Measurements from ENCODE around the gene SLC7A6. TPM values are rescaled to one million over a fixed set of nuclear protein-coding genes. Genes with fewer than 3 reads are reported as not detected.
A peak's percentile ranks its signal among the peaks of the same experiment; 100 is the strongest.

SLC7A6 gene
- polyA plus RNA-seq, 3 donors, result 4.3 to 47.7 (median 5.5) TPM

DNA sequence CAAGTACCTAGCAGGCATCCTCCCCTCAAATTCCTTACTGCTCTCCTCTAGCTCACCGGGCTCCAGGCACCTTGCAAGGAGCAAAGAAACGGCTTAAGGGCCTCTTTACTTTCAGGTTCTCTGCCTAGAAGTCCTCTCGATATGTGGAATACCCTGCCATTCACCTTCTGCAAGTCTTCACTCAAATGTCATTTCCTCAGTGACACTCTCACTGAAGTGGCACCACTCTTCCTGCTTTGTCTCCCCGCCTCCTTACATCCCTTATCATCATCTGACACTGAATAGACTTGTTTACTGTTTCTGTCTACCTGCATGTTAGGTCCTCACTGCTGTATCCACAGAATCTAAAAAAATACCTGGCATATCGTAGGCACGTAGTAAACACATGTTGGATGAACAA lies 45.5 kb downstream of the SLC7A6 start:
- Histone ChIP-seq H3K27me3 (ENCODE audit: control insufficient read depth in 2 of 2, insufficient read depth in 2 of 2, low read length in 2 of 2) (no peaks in the 10 kb centered on the region), H3K4me2 (replicated peaks; ENCODE audit: extremely low read depth, low read length, poor library complexity, severe bottlenecking) (peak overlapping the region; percentile 87), H3K9me3 (replicated peaks in 1 of 2; ENCODE audit: control insufficient read depth in 1 of 2, insufficient read depth in 1 of 2, low read length in 2 of 2) (no peaks in the 10 kb centered on the region), H3K79me2 (ENCODE audit: insufficient read depth, low read length) (peaks cover 83% of the 10 kb centered on the region), H4K20me1 (ENCODE audit: insufficient read depth, low read length) (peaks cover 46% of the 10 kb centered on the region), H3K4me1 (ENCODE audit: control insufficient read depth in 1 of 2, insufficient read depth in 2 of 2, low read length in 2 of 2) (peaks cover 23 to 26% of the 10 kb centered on the region in 2 donors), H2AFZ (ENCODE audit: insufficient read depth, low read depth, low read length, poor library complexity, severe bottlenecking) (peak overlapping the region; percentile 94), H3K9ac (ENCODE audit: insufficient read depth, low read length, poor library complexity, severe bottlenecking) (peak overlapping the region; percentile 85), H3K27ac (ENCODE audit: low read depth in 1 of 2, low read length in 2 of 2) (peak overlapping the region; percentile 93 to 94), H3K4me3 (replicated peaks in 1 of 3; ENCODE audit: low read depth in 2 of 3, low read length in 3 of 3) (peak overlapping the region; percentile 88 to 97 (median 95)), H3K36me3 (replicated peaks in 1 of 2; ENCODE audit: control insufficient read depth in 1 of 2, insufficient read depth in 2 of 2, low read length in 2 of 2) (peaks cover 31 to 52% of the 10 kb centered on the region in 2 donors)
- no peaks in the 10 kb centered on the region for H3K27me3 Mint-ChIP-seq (ENCODE audit: low read depth in 3 of 3)
- H3K36me3 Mint-ChIP-seq, result peaks cover 31 to 54% of the 10 kb centered on the region in 2 donors
- peak overlapping the region; percentile 91 to 96 (median 95) for H3K27ac Mint-ChIP-seq
- TF ChIP-seq, protein P1, sequence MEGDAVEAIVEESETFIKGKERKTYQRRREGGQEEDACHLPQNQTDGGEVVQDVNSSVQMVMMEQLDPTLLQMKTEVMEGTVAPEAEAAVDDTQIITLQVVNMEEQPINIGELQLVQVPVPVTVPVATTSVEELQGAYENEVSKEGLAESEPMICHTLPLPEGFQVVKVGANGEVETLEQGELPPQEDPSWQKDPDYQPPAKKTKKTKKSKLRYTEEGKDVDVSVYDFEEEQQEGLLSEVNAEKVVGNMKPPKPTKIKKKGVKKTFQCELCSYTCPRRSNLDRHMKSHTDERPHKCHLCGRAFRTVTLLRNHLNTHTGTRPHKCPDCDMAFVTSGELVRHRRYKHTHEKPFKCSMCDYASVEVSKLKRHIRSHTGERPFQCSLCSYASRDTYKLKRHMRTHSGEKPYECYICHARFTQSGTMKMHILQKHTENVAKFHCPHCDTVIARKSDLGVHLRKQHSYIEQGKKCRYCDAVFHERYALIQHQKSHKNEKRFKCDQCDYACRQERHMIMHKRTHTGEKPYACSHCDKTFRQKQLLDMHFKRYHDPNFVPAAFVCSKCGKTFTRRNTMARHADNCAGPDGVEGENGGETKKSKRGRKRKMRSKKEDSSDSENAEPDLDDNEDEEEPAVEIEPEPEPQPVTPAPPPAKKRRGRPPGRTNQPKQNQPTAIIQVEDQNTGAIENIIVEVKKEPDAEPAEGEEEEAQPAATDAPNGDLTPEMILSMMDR (IDR thresholded peaks at IDR 0.05), result no peak
- H3K4me1 Mint-ChIP-seq, result peaks cover 19% of the 10 kb centered on the region
- WGBS (ENCODE audit: insufficient coverage), result 41% methylated on average over 6 of the region's 6 CpGs
- intact Hi-C loops (cut with micrococcal nuclease), result loop anchor here (5.0 kb wide), 2 partner anchors 47 to 62 kb away; partner anchors contain the start of genes PLA2G15 (in 2 of the 2) and SLC7A6 (in 2 of the 2)
- peak overlapping the region; percentile 92 to 95 for H3K4me3 Mint-ChIP-seq
- no peak for DNase-seq
- H3K9me3 Mint-ChIP-seq, result no peaks in the 10 kb centered on the region

- Mint-ChIP-seq H3K4me3 (peak overlapping the region; percentile 92 to 95), H3K36me3 (peaks cover 28 to 48% of the 10 kb centered on the region in 2 donors), H3K9me3 (no peaks in the 10 kb centered on the region), H3K27ac (peak overlapping the region; percentile 91 to 96 (median 95)), H3K4me1 (peaks cover 19% of the 10 kb centered on the region), H3K27me3 (ENCODE audit: low read depth in 3 of 3) (no peaks in the 10 kb centered on the region)
- Histone ChIP-seq H3K4me3 (replicated peaks in 1 of 3; ENCODE audit: low read depth in 2 of 3, low read length in 3 of 3) (peak overlapping the region; percentile 88 to 97 (median 95)), H4K20me1 (ENCODE audit: insufficient read depth, low read length) (peaks cover 40% of the 10 kb centered on the region), H3K27ac (ENCODE audit: low read depth in 1 of 2, low read length in 2 of 2) (peak overlapping the region; percentile 93 to 94), H3K36me3 (replicated peaks in 1 of 2; ENCODE audit: control insufficient read depth in 1 of 2, insufficient read depth in 2 of 2, low read length in 2 of 2) (peaks cover 24 to 50% of the 10 kb centered on the region in 2 donors), H3K9ac (ENCODE audit: insufficient read depth, low read length, poor library complexity, severe bottlenecking) (peak overlapping the region; percentile 85), H3K27me3 (ENCODE audit: control insufficient read depth in 2 of 2, insufficient read depth in 2 of 2, low read length in 2 of 2) (no peaks in the 10 kb centered on the region), H2AFZ (ENCODE audit: insufficient read depth, low read depth, low read length, poor library complexity, severe bottlenecking) (peak overlapping the region; percentile 94), H3K4me2 (replicated peaks; ENCODE audit: extremely low read depth, low read length, poor library complexity, severe bottlenecking) (peak overlapping the region; percentile 87), H3K79me2 (ENCODE audit: insufficient read depth, low read length) (peaks cover 82% of the 10 kb centered on the region), H3K4me1 (ENCODE audit: control insufficient read depth in 1 of 2, insufficient read depth in 2 of 2, low read length in 2 of 2) (peaks cover 23 to 26% of the 10 kb centered on the region in 2 donors), H3K9me3 (replicated peaks in 1 of 2; ENCODE audit: control insufficient read depth in 1 of 2, insufficient read depth in 1 of 2, low read length in 2 of 2) (no peaks in the 10 kb centered on the region)
- TF ChIP-seq, protein P1 (IDR thresholded peaks at IDR 0.05), result no peak
- DNase-seq, result peak in 2 of 3 donors; percentile 46 to 69
- intact Hi-C loops (cut with micrococcal nuclease), result loop anchor here (5.0 kb wide), 2 partner anchors 48 to 63 kb away; partner anchors contain the start of genes PLA2G15 (in 2 of the 2) and SLC7A6 (in 2 of the 2)
- 0% methylated on average over 29 of the region's 29 CpGs for WGBS (ENCODE audit: insufficient coverage)
These were observed 46.1 kb downstream of the SLC7A6 start for GRCh38 chr16:68310437-68310773.
